PFSK-1 (cell line): ENCODE measurements around the gene SLC44A1.

Experiments
- POLR2AphosphoS5 ChIP-seq: IDR thresholded peaks from 2 replicates; pipeline ENCODE4 v1.6.1; 2012; ENCODE audit warnings: low read depth, mild to moderate bottlenecking, control low read depth, low read length, moderate library complexity
- TAF1 ChIP-seq: IDR thresholded peaks from 2 replicates; pipeline ENCODE4 v1.6.1; 2012; ENCODE audit warnings: low read length, control low read depth, borderline replicate concordance; ENCODE audit not compliant: insufficient read depth
- TF ChIP-seq, protein P1 (sequence below), 2 experiments: IDR thresholded peaks; 2 replicates each; pipeline versions ENCODE4 v1.6.1 to v1.8.0; 2011 to 2012; ENCODE audit warnings: low read depth in 2 of 2, low read length in 2 of 2, control low read depth in 1 of 2, inconsistent platforms in 1 of 2, mild to moderate bottlenecking in 1 of 2, moderate library complexity in 1 of 2; ENCODE audit not compliant: insufficient read depth in 1 of 2

DNA sequence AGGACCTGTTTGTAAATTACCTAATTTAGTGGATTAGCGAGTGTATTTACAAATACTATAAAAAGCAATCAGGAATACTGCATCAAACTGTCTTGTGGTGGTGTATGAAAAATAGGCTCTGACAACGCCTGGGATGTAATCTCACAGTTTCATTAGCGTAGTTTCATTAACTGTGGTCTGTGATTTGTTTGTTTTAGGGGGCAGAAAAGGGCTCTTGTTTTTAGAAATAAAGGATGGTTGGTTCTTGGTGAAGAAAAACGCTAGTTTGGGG lies 1.4 kb downstream of the SLC44A1 start:
- TF ChIP-seq POLR2AphosphoS5 (no peak), TAF1 (no peak)
- TF ChIP-seq, protein P1, sequence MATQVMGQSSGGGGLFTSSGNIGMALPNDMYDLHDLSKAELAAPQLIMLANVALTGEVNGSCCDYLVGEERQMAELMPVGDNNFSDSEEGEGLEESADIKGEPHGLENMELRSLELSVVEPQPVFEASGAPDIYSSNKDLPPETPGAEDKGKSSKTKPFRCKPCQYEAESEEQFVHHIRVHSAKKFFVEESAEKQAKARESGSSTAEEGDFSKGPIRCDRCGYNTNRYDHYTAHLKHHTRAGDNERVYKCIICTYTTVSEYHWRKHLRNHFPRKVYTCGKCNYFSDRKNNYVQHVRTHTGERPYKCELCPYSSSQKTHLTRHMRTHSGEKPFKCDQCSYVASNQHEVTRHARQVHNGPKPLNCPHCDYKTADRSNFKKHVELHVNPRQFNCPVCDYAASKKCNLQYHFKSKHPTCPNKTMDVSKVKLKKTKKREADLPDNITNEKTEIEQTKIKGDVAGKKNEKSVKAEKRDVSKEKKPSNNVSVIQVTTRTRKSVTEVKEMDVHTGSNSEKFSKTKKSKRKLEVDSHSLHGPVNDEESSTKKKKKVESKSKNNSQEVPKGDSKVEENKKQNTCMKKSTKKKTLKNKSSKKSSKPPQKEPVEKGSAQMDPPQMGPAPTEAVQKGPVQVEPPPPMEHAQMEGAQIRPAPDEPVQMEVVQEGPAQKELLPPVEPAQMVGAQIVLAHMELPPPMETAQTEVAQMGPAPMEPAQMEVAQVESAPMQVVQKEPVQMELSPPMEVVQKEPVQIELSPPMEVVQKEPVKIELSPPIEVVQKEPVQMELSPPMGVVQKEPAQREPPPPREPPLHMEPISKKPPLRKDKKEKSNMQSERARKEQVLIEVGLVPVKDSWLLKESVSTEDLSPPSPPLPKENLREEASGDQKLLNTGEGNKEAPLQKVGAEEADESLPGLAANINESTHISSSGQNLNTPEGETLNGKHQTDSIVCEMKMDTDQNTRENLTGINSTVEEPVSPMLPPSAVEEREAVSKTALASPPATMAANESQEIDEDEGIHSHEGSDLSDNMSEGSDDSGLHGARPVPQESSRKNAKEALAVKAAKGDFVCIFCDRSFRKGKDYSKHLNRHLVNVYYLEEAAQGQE (IDR thresholded peaks at IDR 0.05; ENCODE audit: insufficient read depth in 1 of 2, low read depth in 2 of 2, low read length in 2 of 2): no peak
